GM12873 (cell line): ENCODE results near the gene ADNP2.

Experiments
- TF ChIP-seq, protein P1 (sequence below): IDR thresholded peaks from 2 replicates; pipeline ENCODE4 v1.5.1; 2012; ENCODE audit warnings: low read depth, mild to moderate bottlenecking, moderate library complexity, low read length, control low read depth; ENCODE audit not compliant: insufficient read depth; ENCODE audit errors: missing control alignments

The ADNP2 gene

GRCh38 chr18:80108739-80109675, at the start of gene ADNP2:
ADNP2 (plus strand) TSS chr18:80109262; CDS start chr18:80117543, 8,281 bp downstream.
- TF ChIP-seq, protein P1, sequence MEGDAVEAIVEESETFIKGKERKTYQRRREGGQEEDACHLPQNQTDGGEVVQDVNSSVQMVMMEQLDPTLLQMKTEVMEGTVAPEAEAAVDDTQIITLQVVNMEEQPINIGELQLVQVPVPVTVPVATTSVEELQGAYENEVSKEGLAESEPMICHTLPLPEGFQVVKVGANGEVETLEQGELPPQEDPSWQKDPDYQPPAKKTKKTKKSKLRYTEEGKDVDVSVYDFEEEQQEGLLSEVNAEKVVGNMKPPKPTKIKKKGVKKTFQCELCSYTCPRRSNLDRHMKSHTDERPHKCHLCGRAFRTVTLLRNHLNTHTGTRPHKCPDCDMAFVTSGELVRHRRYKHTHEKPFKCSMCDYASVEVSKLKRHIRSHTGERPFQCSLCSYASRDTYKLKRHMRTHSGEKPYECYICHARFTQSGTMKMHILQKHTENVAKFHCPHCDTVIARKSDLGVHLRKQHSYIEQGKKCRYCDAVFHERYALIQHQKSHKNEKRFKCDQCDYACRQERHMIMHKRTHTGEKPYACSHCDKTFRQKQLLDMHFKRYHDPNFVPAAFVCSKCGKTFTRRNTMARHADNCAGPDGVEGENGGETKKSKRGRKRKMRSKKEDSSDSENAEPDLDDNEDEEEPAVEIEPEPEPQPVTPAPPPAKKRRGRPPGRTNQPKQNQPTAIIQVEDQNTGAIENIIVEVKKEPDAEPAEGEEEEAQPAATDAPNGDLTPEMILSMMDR: no peak

- TF ChIP-seq, protein P1: no peak
These were observed 49.1 kb upstream of the ADNP2 start for GRCh38 chr18:80059945-80060344.

DNA sequence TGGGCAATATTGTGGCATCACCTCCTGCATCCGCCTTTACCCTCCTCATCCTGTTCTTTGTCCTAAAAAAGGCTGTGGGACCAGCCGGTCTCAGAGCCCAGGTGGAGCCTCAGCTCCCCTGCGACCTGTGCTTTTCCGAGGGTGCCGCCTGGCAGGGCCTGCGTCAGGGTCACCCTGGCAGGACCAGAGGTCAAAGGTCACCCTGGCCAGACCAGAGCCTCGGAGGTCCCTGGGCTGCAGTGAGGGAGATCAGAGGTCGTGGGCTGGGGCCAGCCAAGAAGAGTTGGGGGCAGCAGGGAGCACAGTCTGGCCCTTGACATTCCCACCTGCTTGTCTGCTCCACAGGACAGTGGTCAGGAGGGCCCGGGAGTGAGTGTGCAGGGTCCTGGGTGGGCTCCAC, 43.4 kb upstream of the ADNP2 start:
- TF ChIP-seq, protein P1: no peak

DNA sequence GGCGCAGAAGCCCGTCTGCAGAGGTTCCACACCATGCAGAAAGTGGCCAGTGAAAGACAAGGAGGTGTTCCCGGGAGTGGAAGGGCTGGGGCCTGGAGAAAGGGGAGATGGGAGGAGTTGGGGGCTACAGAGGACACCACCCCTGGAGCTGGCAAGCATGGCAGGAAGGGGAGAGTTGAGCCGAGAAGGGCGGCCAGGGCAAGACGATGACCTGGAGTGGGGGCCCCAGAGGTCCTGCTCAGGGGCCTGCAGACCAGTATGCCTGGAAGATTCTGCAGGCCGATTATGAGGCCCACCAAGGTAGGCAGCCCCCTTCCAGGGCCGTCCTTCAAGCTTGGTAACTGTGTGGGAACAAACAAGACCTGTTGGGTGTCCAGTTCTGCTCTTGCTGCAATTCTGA, 41.7 kb upstream of the ADNP2 start:
- TF ChIP-seq, protein P1: no peak

- TF ChIP-seq, protein P1: no peak
These were observed 41.2 kb upstream of the ADNP2 start for GRCh38 chr18:80067897-80068296.

- TF ChIP-seq, protein P1: no peak
These were observed 40.3 kb upstream of the ADNP2 start for GRCh38 chr18:80068571-80069272.

GRCh38 chr18:80070825-80071224, 38.2 kb upstream of the ADNP2 start:
- TF ChIP-seq, protein P1: no peak
